ENCODE measurements around the gene PACS1.

The PACS1 gene

GRCh38 chr11:66133216-66133775 lies 63.2 kb downstream of the PACS1 start:
- in situ Hi-C loops (cut with MboI; ENCODE audit: low sequenced_read_pairs) = no loop called here

GRCh38 chr11:66136752-66137123 lies 66.7 kb downstream of the PACS1 start:
- in situ Hi-C loops (cut with MboI; ENCODE audit: low sequenced_read_pairs) = no loop called here

GRCh38 chr11:66139817-66140404 lies 69.8 kb downstream of the PACS1 start:
- in situ Hi-C loops (cut with MboI; ENCODE audit: low sequenced_read_pairs) = no loop called here

GRCh38 chr11:66142370-66143263 lies 72.5 kb downstream of the PACS1 start:
- in situ Hi-C loops (cut with MboI; ENCODE audit: low sequenced_read_pairs) = no loop called here

- in situ Hi-C loops (cut with MboI; ENCODE audit: low sequenced_read_pairs) = no loop called here
Measured at GRCh38 chr11:66143264-66143566, 73.1 kb downstream of the PACS1 start.

- in situ Hi-C loops (cut with MboI; ENCODE audit: low sequenced_read_pairs) = no loop called here
Measured at GRCh38 chr11:66143996-66144678, 74.1 kb downstream of the PACS1 start.

- in situ Hi-C loops (cut with MboI; ENCODE audit: low sequenced_read_pairs) = no loop called here
Measured at GRCh38 chr11:66146074-66146473, 76.0 kb downstream of the PACS1 start.

- in situ Hi-C loops (cut with MboI; ENCODE audit: low sequenced_read_pairs) = no loop called here
Measured at GRCh38 chr11:66146940-66147339, 76.9 kb downstream of the PACS1 start.

GRCh38 chr11:66150140-66150539 lies 80.1 kb downstream of the PACS1 start:
- in situ Hi-C loops (cut with MboI; ENCODE audit: low sequenced_read_pairs) = no loop called here

- in situ Hi-C loops (cut with MboI; ENCODE audit: low sequenced_read_pairs) = no loop called here
Measured at GRCh38 chr11:66150725-66151124, 80.7 kb downstream of the PACS1 start.

- in situ Hi-C loops (cut with MboI; ENCODE audit: low sequenced_read_pairs) = no loop called here
Measured at GRCh38 chr11:66151273-66151672, 81.2 kb downstream of the PACS1 start.

GRCh38 chr11:66154109-66154508 lies 84.0 kb downstream of the PACS1 start:
- in situ Hi-C loops (cut with MboI; ENCODE audit: low sequenced_read_pairs) = no loop called here

- in situ Hi-C loops (cut with MboI; ENCODE audit: low sequenced_read_pairs) = no loop called here
Measured at GRCh38 chr11:66155387-66156073, 85.5 kb downstream of the PACS1 start.

GRCh38 chr11:66157182-66157864 lies 87.3 kb downstream of the PACS1 start:
- in situ Hi-C loops (cut with MboI; ENCODE audit: low sequenced_read_pairs) = no loop called here

GRCh38 chr11:66158156-66158555 lies 88.1 kb downstream of the PACS1 start:
- in situ Hi-C loops (cut with MboI; ENCODE audit: low sequenced_read_pairs) = no loop called here

GRCh38 chr11:66159324-66159984 lies 89.4 kb downstream of the PACS1 start:
- in situ Hi-C loops (cut with MboI; ENCODE audit: low sequenced_read_pairs) = no loop called here

GRCh38 chr11:66160709-66161108 lies 90.6 kb downstream of the PACS1 start:
- in situ Hi-C loops (cut with MboI; ENCODE audit: low sequenced_read_pairs) = no loop called here

GRCh38 chr11:66168289-66168688 lies 98.2 kb downstream of the PACS1 start:
- in situ Hi-C loops (cut with MboI; ENCODE audit: low sequenced_read_pairs) = no loop called here

- in situ Hi-C loops (cut with MboI; ENCODE audit: low sequenced_read_pairs) = no loop called here
Measured at GRCh38 chr11:66172146-66172545, 102.1 kb downstream of the PACS1 start.

GRCh38 chr11:66176650-66177049 lies 106.6 kb downstream of the PACS1 start:
- in situ Hi-C loops (cut with MboI; ENCODE audit: low sequenced_read_pairs) = no loop called here
